ENCODE data around the gene P2RX6.

P2RX6 gene

GRCh38 chr22:21022507-21022906, 7.5 kb downstream of the P2RX6 start:
- no peak for ATAC-seq
- TF ChIP-seq GLIS3 (CRISPR knock-in tag; IDR thresholded peaks at IDR 0.05): no peak
- no peak for TF ChIP-seq PPARA (CRISPR knock-in tag; IDR thresholded peaks at IDR 0.05; ENCODE audit: borderline replicate concordance)
- TF ChIP-seq ZFP30 (CRISPR knock-in tag; IDR thresholded peaks at IDR 0.05): no peak
- TF ChIP-seq CSRNP3 (CRISPR knock-in tag; IDR thresholded peaks at IDR 0.05): no peak
- TF ChIP-seq ZNF565 (CRISPR knock-in tag; conservative IDR thresholded peaks at IDR 0.05; ENCODE audit: low read depth): no peak
- no peak for TF ChIP-seq TCF4 (CRISPR knock-in tag; IDR thresholded peaks at IDR 0.05; ENCODE audit: borderline replicate concordance)
- no peak for TF ChIP-seq ZC3H10 (CRISPR knock-in tag; IDR thresholded peaks at IDR 0.05)
- TF ChIP-seq PATZ1 (CRISPR knock-in tag; IDR thresholded peaks at IDR 0.05; ENCODE audit: borderline replicate concordance): no peak
- no peak for TF ChIP-seq SNAI2 (CRISPR knock-in tag; IDR thresholded peaks at IDR 0.05)
- no peak for TF ChIP-seq TOX (CRISPR knock-in tag; IDR thresholded peaks at IDR 0.05; ENCODE audit: borderline replicate concordance)
- TF ChIP-seq OSR1 (CRISPR knock-in tag; IDR thresholded peaks at IDR 0.05): no peak
- TF ChIP-seq, protein P1, sequence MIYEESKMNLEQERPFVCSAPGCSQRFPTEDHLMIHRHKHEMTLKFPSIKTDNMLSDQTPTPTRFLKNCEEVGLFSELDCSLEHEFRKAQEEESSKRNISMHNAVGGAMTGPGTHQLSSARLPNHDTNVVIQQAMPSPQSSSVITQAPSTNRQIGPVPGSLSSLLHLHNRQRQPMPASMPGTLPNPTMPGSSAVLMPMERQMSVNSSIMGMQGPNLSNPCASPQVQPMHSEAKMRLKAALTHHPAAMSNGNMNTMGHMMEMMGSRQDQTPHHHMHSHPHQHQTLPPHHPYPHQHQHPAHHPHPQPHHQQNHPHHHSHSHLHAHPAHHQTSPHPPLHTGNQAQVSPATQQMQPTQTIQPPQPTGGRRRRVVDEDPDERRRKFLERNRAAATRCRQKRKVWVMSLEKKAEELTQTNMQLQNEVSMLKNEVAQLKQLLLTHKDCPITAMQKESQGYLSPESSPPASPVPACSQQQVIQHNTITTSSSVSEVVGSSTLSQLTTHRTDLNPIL (CRISPR knock-in tag; IDR thresholded peaks at IDR 0.05; ENCODE audit: low read depth): no peak
- no peak for TF ChIP-seq ISL1 (CRISPR knock-in tag; IDR thresholded peaks at IDR 0.05)
- TF ChIP-seq ZNF8 (CRISPR knock-in tag; IDR thresholded peaks at IDR 0.05): no peak
- no peak for TF ChIP-seq ZFP3 (CRISPR knock-in tag; IDR thresholded peaks at IDR 0.05)

GRCh38 chr22:21022955-21023614, 8.1 kb downstream of the P2RX6 start:
- TF ChIP-seq, protein P1 (CRISPR knock-in tag; IDR thresholded peaks at IDR 0.05; ENCODE audit: low read depth): no peak
- TF ChIP-seq TOX (CRISPR knock-in tag; IDR thresholded peaks at IDR 0.05; ENCODE audit: borderline replicate concordance): no peak
- ATAC-seq: no peak

DNA sequence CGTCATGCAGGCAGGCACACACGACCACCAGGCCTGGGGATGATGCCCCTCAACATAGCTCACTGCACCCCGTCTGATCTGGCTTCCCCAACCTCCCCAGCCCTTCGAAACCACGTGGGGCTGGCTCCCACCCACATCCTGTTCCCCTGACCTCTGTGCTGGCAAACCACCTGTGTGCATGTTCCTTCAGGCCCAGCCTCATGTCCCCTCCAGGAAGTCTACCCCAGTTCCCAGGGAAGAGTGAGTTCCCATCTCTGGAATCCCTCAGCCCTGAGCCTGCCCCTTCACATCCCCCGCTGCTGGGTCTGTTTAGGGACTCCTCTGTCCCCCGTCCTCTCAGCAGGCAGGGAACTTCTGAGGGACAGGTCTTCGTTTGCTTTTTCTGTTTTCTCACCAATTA, 10.3 kb downstream of the P2RX6 start:
- TF ChIP-seq, protein P2, sequence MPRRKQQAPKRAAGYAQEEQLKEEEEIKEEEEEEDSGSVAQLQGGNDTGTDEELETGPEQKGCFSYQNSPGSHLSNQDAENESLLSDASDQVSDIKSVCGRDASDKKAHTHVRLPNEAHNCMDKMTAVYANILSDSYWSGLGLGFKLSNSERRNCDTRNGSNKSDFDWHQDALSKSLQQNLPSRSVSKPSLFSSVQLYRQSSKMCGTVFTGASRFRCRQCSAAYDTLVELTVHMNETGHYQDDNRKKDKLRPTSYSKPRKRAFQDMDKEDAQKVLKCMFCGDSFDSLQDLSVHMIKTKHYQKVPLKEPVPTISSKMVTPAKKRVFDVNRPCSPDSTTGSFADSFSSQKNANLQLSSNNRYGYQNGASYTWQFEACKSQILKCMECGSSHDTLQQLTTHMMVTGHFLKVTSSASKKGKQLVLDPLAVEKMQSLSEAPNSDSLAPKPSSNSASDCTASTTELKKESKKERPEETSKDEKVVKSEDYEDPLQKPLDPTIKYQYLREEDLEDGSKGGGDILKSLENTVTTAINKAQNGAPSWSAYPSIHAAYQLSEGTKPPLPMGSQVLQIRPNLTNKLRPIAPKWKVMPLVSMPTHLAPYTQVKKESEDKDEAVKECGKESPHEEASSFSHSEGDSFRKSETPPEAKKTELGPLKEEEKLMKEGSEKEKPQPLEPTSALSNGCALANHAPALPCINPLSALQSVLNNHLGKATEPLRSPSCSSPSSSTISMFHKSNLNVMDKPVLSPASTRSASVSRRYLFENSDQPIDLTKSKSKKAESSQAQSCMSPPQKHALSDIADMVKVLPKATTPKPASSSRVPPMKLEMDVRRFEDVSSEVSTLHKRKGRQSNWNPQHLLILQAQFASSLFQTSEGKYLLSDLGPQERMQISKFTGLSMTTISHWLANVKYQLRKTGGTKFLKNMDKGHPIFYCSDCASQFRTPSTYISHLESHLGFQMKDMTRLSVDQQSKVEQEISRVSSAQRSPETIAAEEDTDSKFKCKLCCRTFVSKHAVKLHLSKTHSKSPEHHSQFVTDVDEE (CRISPR knock-in tag; IDR thresholded peaks at IDR 0.05): no peak
- TF ChIP-seq, protein P1 (CRISPR knock-in tag; IDR thresholded peaks at IDR 0.05; ENCODE audit: low read depth): no peak
- TF ChIP-seq CSRNP3 (CRISPR knock-in tag; IDR thresholded peaks at IDR 0.05): no peak
- no peak for ATAC-seq

All from SK-N-SH treated with all-trans-retinoic acid at 6 μM for 48 hours (cell line).